Hematopoietic multipotent progenitor cell treated with erythropoietin and hydrocortisone succinate and interleukin-3 and kit ligand, for 4 days (in vitro differentiated cells): ENCODE measurements around the gene SGCE.

Experiments
- DNase-seq: peaks from one replicate; pipeline ENCODE4 v3.0.0-alpha.2; 2015

Gene SGCE

DNA sequence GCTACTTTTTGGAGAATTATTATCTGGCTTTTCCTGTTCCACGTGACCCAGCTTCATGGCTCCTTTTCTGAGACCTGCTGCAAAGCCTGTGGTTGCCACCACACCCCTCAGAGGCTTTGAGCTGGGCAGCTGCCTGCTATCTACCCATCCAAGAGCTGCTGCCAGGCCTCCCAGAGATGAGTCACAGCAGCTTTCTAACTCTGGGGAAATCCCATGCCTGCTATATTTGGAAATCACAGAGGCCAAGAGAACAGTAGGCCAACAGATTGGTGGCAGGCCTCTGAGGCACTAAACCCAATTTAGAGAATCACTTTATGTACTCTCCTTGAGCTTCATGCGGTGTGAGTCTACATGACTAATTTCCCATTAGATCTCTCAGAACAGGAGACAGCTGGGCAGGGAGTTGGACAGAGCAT lies 35.2 kb downstream of the SGCE start:
- peak; percentile 95 for DNase-seq

DNA sequence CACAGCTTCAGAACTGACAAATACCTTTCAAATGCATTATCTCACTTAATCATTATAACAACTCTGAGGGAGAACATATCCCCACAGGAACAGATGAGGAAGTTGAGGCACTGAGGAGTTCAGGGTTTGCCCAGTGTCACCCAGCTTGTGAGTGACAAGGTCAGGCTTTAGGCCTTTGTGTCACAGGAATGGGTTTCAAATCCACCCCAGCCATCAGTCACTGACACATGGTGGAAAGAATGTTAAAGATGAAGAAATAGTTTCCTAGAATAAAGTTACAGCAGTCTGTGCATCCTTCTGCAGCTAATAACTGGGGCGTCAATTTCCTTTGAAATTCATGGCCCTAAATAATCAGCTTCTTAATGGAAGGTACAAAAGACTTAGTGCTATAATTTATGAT lies 37.8 kb downstream of the SGCE start:
- DNase-seq, result no peak

DNA sequence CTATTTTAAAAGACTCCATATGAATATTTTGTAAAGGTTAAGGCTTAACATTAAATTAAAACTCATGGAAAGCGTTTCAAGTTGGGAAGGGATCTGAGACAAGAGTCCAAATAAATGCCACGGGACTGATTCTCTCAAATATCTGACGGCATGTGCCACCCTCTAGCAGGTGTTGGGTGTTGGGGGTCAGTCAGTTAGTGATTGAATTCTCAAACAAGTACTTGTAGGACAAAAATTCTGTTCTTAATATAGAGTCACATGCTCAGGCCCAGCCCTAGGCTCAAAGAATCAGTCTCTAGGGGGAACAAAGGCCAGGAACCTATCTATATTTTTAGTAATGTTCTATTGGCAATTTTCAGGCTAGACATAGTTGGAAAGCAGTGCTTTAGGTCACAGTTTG lies 39.1 kb downstream of the SGCE start:
- DNase-seq, result no peak

DNA sequence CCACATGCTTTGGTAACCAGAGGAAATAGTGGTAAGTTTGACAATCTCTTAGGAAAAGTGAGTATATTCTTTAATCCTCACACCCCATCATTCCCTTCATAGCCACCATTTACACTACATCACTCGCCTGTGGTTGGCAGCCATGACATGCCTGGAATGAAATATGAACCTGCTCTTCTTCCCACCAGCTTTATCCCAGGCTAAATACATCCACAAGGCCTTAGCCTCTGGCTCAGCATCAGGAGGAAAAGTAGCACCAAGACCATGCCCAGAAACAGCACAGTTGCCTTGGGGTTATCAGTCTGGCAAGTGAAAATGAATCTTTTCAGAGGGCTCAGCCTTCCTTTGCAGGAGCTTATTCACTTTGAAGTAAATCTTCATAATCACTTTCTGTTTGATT lies 40.3 kb downstream of the SGCE start:
- no peak for DNase-seq

DNA sequence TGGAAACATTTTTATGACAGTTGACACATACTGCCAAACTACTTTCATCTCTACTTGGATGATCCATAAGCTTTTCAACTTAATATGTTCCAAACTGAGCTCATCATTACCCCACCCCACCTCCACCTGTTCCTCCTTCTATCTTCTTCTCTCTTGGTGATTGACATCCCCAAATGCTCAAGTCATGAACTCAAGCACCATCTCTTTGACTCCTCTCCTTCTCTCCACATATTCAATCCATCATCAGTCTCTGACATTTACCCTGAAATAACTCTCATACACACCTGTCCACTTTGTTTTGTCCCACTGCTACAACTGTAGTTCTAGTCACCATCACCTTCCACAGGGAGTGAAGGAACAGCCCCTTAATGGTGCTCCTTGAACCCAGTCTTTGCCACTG lies 43.3 kb downstream of the SGCE start:
- DNase-seq, result no peak

DNA sequence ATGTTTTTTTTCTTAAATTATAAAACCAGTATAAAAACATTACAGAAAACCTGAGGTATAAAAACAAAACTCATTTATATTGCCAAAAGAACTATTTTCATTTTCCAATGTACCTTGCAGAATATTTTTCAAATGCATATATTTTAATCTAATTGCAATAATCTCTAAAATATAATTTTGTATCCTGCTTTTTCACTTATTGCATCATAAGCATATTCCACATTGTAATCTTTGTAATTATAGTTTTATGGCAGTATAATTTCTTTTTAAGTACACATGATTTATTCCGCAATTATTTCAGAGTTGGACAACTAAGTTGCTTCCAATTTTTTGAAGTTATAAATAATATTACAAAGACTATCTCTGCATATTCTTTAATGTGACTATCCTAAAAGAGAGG lies 43.7 kb downstream of the SGCE start:
- no peak for DNase-seq

DNA sequence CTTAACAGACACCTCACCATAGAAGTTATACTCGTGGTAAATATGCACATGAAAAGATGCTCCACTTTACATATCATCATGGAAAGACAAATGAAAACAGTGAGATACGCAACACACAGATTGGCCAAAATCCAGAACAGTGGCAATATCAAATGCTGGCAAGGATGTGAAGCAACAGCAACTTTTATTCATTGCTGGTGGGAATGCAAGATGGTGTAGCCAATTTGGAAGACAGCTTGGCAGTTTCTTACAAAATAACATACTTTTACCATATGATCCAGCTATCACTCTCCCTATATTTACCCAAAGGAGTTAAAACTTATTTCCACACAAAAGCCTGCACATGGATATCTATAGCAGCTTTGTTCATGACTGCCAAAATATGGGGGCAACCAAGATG lies 46.4 kb downstream of the SGCE start:
- no peak for DNase-seq

DNA sequence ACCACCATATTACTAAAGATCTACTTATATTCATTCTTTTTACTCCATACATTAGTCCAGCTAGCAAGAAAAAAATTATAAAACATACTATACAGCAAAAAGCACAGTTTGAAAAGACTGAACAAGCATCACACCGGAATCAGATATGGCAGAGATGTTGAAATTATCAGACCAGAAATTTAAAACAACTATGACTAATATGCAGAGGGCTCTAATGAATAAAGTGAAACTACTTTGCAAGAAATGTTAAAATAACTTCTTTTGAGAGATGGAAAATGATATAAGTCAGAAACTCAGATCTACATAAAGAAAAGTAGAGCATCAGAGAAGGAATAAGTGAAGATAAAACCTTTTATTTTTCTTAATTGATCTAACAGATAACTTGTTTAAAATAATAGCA lies 50.9 kb downstream of the SGCE start:
- no peak for DNase-seq

DNA sequence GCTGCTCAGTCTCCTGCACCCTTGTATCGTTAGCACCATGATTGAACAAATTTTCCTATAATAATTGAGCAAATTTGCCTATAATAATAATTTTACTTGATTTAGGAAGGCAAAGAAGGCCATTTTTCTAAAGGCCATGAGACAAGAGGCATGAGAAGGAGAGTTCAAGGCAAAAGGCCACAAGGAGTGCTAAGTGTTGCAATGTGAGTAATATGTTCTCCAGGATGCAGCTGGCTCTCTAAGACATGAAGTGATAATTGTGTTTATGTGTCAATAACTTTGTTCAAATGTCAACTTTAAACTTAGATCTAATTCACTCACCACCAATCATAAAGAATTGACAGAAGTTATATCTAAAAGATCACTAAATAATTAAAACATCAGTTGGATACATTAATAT lies 53.8 kb downstream of the SGCE start:
- DNase-seq, result no peak

DNA sequence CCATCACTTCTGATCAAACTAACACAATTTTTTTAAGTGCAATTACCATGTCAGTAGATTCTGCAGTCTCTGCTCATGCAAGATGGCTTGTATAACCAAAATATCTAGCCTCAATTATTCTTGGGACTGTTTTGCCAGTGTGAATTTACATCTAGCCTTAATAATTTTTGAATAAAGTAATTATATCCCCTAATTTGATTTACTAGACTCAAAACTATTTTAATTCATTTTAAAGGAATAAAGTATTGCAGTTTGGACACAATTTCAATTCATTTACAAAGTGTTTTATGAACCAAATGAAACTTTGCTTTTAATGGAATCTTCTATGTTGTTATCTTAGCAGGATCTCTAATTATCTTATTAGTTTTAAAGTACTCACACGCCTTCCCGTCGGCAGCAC lies 55.7 kb downstream of the SGCE start:
- DNase-seq, result no peak

DNA sequence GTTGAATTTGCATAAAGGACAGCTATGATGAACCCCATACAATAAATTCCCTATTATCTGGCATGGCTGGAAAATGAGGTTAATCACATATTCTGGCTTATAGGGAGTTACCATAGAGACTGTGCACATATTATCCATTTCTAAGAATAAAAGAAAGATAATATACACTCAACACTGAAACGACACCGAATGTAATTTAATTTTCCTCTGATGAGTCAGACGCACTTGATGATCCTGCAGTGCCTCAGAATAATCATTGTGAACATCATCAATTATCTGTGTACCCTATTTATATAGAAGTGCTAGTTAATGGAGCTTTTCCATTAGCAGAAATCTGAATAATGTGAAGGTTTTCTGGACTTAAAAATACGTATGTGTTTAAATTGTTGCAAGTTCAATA lies 60.2 kb downstream of the SGCE start:
- DNase-seq, result no peak

DNA sequence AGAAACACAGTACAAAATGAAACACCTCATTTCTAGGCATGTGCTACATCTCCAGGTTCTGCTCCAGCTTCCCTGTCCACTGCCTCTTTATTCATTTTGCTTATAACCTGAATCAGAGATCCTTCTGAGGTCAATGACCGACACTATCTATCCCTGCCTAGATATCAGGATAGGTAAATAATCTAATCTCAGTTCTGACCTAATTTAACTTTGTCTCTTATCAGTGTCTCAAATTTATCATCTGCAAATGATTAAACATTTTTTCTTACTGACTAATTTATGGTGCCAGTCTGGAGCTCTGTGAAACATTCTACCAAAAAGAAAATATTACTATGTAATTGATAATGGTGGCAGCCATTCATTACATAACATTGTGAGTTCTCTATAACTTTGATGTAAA lies 61.1 kb downstream of the SGCE start:
- DNase-seq, result no peak

DNA sequence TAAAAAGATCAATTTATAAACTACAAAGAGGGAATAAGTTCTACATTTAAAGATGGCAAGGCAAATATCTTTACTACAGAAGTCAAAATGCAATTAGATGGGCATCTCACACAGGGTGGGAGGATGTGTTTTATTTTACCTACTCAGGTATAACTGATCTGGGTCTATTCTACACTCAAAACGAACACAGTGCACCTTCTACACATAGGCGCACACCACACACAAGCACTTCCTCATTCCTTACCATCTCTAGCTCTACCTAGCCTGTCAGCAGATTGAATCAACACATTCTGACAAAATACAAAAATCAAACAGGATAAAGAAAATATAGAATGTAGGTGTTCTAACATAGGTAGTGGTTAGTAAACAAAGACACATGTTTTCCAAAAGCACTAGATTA lies 64.8 kb downstream of the SGCE start:
- peak; percentile 28 for DNase-seq

DNA sequence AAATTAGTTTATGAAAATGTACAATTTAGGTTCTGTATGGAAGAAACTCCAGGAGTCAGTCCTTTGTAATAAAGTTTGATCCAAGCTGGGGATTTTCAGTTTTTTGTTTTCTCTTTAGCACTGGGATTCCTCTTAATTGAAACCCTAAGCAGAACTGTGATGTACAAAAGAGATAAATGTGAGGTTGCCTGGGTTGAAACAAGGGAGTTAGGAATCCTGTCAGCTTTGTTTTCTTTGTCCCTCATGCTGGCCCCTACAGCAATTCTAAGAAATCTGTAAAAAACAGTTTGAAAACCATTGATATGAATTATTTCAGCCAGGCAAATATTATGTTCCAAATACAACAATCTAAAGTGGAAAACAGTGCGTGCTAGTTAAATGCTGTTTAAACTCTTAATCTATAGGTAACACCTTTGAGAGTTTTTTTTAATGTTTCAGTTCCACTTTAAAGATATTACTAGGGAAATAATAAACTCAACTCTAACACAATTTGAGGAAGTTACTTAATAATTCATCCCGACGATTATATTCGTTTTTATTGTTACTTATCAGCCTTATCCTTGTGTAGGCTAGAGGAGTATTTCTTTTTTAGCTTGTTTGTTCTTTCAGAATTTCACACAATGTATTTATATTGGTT lies 65.3 kb downstream of the SGCE start:
- peak; percentile 34 for DNase-seq

DNA sequence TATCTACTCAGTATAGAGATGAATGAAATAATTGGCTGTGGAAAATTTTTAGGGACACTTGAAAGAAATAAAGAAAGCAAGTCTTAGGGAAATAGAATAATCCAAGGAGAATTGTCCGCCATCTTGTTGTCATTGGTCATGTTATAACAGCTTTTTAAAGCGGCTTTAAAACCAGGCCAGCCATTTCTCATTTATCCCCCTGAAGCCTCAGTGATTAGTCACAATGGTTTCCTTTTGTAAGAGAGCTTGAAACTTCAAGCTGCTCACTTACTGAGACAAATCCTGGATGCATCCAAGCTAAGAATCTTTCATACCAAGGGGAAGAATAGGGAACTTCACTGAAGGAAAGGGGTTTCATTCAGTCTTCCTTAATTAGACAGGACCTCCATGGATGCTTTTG lies 67.9 kb downstream of the SGCE start:
- no peak for DNase-seq

DNA sequence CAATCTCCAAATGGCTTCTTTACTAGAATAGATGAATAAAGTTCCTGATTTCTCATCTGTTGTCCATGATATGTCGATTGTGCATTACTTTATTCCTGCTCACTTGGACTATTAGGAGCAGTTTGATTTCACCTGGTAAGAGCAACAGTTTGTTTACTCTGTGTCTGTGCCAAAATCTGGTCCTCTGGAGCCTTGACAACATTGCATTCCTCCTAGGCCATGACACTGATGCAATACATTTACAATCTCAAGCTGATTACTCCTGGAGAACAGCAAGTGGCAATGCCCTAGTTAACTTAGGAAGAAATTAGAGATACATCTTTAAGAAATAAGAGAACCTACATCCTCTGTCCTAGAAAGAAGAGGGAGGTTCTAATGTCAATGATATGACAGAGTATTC lies 71.8 kb downstream of the SGCE start:
- DNase-seq, result no peak

DNA sequence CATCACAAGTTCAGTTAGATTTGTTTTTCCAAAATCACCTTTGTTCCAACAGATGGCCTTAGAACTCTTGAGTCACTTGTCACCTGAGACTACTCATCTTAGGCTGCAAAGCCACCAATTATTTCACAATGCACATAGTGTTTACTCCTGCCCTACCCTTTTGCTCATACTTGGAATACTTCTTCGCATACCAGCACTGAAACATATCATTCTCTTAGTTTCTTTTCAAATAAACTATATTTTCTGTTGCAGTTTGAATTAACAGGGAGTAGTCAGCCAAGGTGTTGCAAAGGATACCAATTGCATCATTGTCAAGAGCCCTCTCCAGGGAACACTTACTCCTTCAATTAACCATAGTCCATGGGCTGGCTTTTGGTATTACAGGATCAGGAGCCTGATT lies 75.3 kb downstream of the SGCE start:
- no peak for DNase-seq

DNA sequence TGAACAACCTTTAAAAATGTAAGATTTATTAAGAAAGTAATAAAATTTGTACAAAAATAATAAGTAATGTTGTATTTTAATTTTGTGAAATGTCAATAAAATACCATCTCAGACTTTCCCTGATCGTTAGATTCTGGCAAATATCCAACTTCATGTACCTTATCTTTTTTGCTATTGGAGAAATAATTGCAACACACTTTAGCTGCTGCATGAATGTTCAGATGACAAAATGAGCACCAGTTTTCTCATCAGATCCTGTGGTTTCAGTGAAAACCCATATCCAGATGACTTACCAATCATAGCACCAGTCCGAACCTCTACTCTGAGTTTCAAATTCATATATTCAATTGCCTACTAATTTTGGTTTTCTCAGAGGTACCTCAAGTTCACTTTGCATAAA lies 76.5 kb downstream of the SGCE start:
- peak; percentile 8 for DNase-seq

DNA sequence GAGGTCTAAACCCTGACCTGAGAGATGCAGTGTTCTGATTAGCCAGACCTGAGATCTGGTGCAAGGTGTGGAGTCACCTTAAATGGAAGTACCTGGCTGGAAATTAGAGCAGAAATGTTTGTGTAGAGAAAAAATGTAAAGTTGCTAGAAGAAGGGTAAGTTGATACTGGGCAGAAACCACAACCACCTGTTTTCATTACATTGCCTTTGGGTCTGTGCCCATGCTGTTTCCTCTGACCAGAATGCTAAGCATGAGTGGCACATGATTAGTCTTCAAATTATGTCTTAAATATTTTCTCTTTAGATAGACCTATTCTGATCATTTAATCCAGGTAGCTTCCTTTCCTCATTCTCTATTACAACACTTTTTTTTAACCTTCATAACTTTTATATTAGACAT lies 77.3 kb downstream of the SGCE start:
- no peak for DNase-seq

DNA sequence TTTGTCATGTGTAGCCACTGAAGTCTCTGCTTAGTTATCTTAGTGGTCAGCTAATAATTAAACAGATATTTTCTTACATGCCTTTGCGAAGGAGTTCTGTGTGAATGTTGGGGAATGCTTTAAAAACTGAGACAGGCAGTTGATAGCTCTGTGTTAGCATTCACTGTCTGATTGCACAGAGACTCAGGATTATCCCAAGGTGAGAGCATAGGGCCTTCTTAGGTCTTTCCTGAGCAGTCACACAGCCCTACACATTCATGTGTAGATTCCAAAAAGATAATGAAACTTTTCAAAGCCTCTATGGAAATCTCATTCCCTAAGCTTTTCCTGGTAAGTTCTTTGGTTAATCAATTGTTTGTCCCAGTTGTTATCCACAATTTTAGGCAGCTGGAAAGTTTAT lies 78.6 kb downstream of the SGCE start:
- DNase-seq, result no peak

DNA sequence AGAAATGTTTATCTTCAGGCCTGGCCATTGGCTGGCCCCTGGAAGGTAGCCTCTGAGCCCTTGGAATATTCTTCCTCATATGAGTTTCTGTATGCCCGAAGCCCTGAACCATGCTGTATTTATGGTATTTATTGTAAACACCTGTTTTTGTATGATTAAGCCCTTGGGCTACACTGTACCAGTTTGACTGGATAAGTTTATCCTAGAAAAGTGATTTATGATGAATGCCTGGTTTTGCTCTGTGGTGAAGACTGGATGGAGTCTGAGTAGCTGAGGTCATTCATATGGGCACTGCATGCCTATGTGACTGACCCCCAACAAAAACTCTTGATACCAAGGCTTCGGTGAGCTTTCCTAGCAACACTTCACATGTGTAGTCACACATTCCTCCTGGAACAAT lies 79.6 kb downstream of the SGCE start:
- no peak for DNase-seq

DNA sequence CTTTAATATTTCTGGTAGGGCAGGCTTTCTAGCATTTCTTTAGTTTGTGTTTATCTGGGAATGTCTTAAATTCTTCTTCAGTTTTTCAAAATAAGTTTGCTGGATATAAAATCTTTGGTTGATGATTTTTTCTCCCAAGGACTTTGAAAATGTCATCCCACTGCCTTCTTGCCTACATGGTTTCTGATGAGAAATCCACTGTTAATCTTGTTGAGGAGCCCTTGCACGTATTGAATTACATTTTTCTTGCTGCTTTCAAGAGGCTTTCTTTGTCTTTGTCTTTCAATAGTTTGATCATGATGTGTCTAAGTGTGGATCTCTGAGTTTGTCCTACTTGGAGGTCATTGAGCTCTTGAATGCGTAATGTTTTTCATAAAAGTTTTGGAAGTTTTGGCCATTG lies 80.3 kb downstream of the SGCE start:
- no peak for DNase-seq

DNA sequence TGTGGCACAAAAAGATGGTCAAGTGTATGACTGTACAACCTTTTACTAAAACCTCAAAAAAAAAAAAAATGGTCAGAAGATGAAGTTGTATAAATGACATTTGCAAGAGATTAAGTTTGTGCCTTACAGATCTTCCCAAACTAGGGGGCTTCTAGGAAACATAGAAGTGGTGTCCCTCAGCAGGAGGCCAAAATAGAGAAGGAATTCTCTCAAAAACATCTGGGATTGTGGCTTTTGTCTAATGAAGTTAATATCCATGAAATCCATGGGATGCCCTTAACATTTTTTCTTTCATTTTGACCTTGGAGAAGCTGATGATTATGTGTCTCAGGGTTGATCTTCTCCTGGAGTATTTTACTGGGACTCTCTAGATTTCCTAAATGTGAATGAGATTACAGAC lies 84.1 kb downstream of the SGCE start:
- DNase-seq, result no peak

DNA sequence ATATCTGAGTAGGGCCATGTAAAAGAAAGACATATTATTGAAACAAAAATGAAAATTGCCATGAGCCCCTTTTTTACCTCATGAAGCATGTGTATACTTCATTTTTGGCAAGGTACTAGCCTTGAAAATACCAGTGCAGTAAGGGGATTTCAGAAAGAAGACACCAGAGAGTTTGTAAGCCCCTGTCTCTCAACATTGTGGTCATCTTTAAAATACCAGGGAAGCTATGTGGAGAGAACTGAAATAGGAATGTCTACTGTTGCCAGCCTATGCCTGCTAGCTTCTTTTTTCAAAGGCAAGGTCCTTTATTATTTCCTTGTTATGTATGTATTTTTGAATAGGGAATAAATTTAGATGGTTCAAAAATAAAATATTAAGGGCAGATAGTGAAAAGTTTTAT lies 88.5 kb downstream of the SGCE start:
- DNase-seq, result no peak

DNA sequence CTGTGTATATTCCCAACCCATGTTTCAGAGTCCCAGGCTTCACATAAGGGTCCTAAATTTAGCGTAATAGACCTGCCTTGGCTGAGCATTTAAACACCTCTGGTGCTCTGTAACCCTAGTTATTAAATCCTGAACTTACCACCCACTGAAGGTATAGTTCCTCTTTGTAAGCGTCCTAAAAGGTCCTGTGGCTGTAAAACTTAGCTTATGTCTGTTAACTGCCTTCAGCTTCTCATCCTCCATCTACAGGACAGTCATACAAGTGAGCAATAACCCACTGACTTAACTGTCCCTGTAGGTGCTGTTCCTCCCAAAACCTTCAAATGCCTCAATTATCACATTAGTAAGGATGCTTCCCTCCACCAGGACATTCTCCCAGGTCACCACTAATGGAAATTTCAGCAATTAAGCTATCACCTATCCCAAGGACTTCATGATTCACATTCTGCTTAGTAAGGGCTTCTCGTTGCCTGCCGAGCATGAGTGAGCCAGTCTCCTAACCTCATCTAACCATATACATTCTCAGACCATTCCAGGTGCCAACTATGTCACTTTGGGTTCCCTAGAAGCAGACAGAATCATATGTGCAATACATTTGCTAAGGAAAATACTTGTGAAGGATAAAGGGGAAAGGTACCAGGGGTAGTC lies 90.6 kb downstream of the SGCE start:
- DNase-seq, result no peak
